HepG2 (cell line): ENCODE data around the gene DNAL4. TPM values are rescaled to one million over a fixed set of nuclear protein-coding genes. Genes with fewer than 3 reads are reported as not detected.

Experiments used
- ATAC-seq: fragments of 200-7000 bp; cut with Tn5 transposase; 3 replicates; pipeline ENCODE4 v1.9.1; 2020; ENCODE audit warnings: mild to moderate bottlenecking, moderate library complexity
- BruUV-seq: library from RNA; stranded (reverse); fragments of 400-500 nt; replicated peaks from 2 replicates; lab custom pipeline; 2021; lab: Mats Ljungman, UMichigan
- CTCF ChIA-PET: fragments of 300-600 bp; formaldehyde crosslinking; extraction: SDS; loops from one replicate; lab custom pipeline; 2021; ENCODE audit warnings: low total read pairs, inconsistent platforms, low intra/inter-chr PET ratio; lab: Yijun Ruan, JAX
- POLR2A ChIA-PET: fragments of 350-600 bp; sonication (Branson Sonifier 250); formaldehyde crosslinking; loops from one replicate; lab custom pipeline; 2020; ENCODE audit warnings: antibody characterized with exemption, inconsistent platforms; lab: Yijun Ruan, JAX
- DNase-seq: peaks from one replicate; pipeline ENCODE4 v3.0.0-alpha.2; 2015; ENCODE audit warnings: low spot score
- FAIRE-seq: peaks from 3 replicates; lab custom pipeline; 2011; peaks lifted over from hg19 to GRCh38; lab: Jason Lieb, UNC
- H2AFZ ChIP-seq: one replicate; pipeline ENCODE4 v1.6.1; 2011; ENCODE audit warnings: low read length, inconsistent platforms
- H3K27ac ChIP-seq: fragments of 300-600 bp; 3 replicates; pipeline ENCODE4 v1.8.0; 2011; ENCODE audit warnings: mixed run types, mild to moderate bottlenecking, mixed read lengths, low read length, inconsistent platforms; ENCODE audit not compliant: insufficient read depth; ENCODE audit errors: extremely low read length
- H3K27me3 ChIP-seq, 2 experiments: fragments of 200-600 bp in 1 of 2; 2 replicates in 1 of 2; 3 replicates in 1 of 2; pipeline versions ENCODE4 v1.6.0 to v1.8.0; 2011; ENCODE audit warnings: low read length in 2 of 2, mild to moderate bottlenecking in 2 of 2, moderate library complexity in 2 of 2, inconsistent platforms in 1 of 2; ENCODE audit not compliant: insufficient read depth in 2 of 2, control insufficient read depth in 1 of 2
- H3K36me3 ChIP-seq, 2 experiments: fragments of 200-600 bp in 1 of 2; replicated peaks in 1 of 2; 2 replicates in 1 of 2; 3 replicates in 1 of 2; pipeline versions ENCODE4 v1.5.1 to v1.8.0; 2011; ENCODE audit warnings: low read length in 2 of 2, inconsistent platforms in 1 of 2; ENCODE audit not compliant: insufficient read depth in 2 of 2, control insufficient read depth in 1 of 2
- H3K4me1 ChIP-seq: 2 replicates; pipeline ENCODE4 v1.5.1; 2012; ENCODE audit warnings: low read length, inconsistent platforms; ENCODE audit not compliant: insufficient read depth
- H3K4me2 ChIP-seq: 2 replicates; pipeline ENCODE4 v1.6.0; 2011; ENCODE audit warnings: low read depth, low read length, inconsistent platforms
- H3K4me3 ChIP-seq, 3 experiments: fragments of 200-600 bp in 1 of 3; sonication (generic), shearing (Covaris generic) in 1 of 3; replicated peaks in 1 of 3; 2 replicates each; pipeline ENCODE4 v1.5.1; 2011 to 2016; ENCODE audit warnings: low read length in 3 of 3, inconsistent platforms in 2 of 3, low read depth in 2 of 3, mild to moderate bottlenecking in 2 of 3, control low read depth in 1 of 3, mixed read lengths in 1 of 3; ENCODE audit not compliant: insufficient read depth in 1 of 3
- H3K79me2 ChIP-seq: one replicate; pipeline ENCODE4 v1.6.1; 2011; ENCODE audit warnings: low read length, inconsistent platforms; ENCODE audit not compliant: insufficient read depth
- H3K9ac ChIP-seq: 2 replicates; pipeline ENCODE4 v1.6.0; 2011; ENCODE audit warnings: mild to moderate bottlenecking, low read depth, low read length, inconsistent platforms; ENCODE audit not compliant: insufficient read depth
- H3K9me3 ChIP-seq: 2 replicates; pipeline ENCODE4 v1.5.1; 2012; ENCODE audit warnings: mild to moderate bottlenecking, low read length
- H4K20me1 ChIP-seq: 2 replicates; pipeline ENCODE4 v1.6.0; 2011; ENCODE audit warnings: inconsistent platforms, mild to moderate bottlenecking, low read length, moderate library complexity; ENCODE audit not compliant: insufficient read depth
- AKAP8 ChIP-seq: sonication (generic); formaldehyde crosslinking; IDR thresholded peaks from 2 replicates; pipeline ENCODE4 v1.5.1; 2020; ENCODE audit warnings: mild to moderate bottlenecking, missing genetic modification reagents
- ARNTL ChIP-seq: sonication (generic); formaldehyde crosslinking; IDR thresholded peaks from 2 replicates; pipeline ENCODE4 v1.4.0; 2020; ENCODE audit warnings: mild to moderate bottlenecking, missing genetic modification reagents
- CCDC6 ChIP-seq: sonication (generic); formaldehyde crosslinking; IDR thresholded peaks from 2 replicates; pipeline ENCODE4 v1.8.1; 2022; ENCODE audit warnings: mild to moderate bottlenecking, missing genetic modification reagents, moderate library complexity
- CEBPG ChIP-seq: IDR thresholded peaks from 2 replicates; pipeline ENCODE4 v1.6.1; 2016
- CENPT ChIP-seq: sonication (generic); formaldehyde crosslinking; IDR thresholded peaks from 2 replicates; pipeline ENCODE4 v1.8.0; 2022; ENCODE audit warnings: low read depth, mild to moderate bottlenecking, moderate library complexity, missing genetic modification reagents
- CENPX ChIP-seq: sonication (generic); formaldehyde crosslinking; IDR thresholded peaks from 2 replicates; pipeline ENCODE4 v1.9.0; 2021; ENCODE audit warnings: mild to moderate bottlenecking, missing genetic modification reagents, moderate library complexity
- EED ChIP-seq: sonication (generic); formaldehyde crosslinking; IDR thresholded peaks from 2 replicates; pipeline ENCODE4 v1.5.0; 2020; ENCODE audit warnings: mild to moderate bottlenecking, missing genetic modification reagents
- FOXK2 ChIP-seq: fragments of 450-650 bp; IDR thresholded peaks from 2 replicates; pipeline ENCODE4 v1.6.1; 2016
- HDAC6 ChIP-seq: fragments of 200-600 bp; sonication (generic); IDR thresholded peaks from 2 replicates; pipeline ENCODE4 v1.7.0; 2017; ENCODE audit warnings: mild to moderate bottlenecking, antibody characterized with exemption, low read length, low read depth
- RXRA ChIP-seq: sonication (generic); formaldehyde crosslinking; IDR thresholded peaks from 2 replicates; pipeline ENCODE4 v1.5.1; 2020; ENCODE audit warnings: missing genetic modification reagents
- SMARCE1 ChIP-seq: fragments of 450-650 bp; IDR thresholded peaks from 2 replicates; pipeline ENCODE4 v1.6.1; 2017; ENCODE audit warnings: borderline replicate concordance
- ZNF136 ChIP-seq: sonication (generic); formaldehyde crosslinking; IDR thresholded peaks from 2 replicates; pipeline ENCODE4 v1.8.1; 2022; ENCODE audit warnings: low read depth, mild to moderate bottlenecking, moderate library complexity, missing genetic modification reagents
- ZNF256 ChIP-seq: sonication (generic); formaldehyde crosslinking; conservative IDR thresholded peaks from 2 replicates; pipeline ENCODE4 v1.4.0; 2020; ENCODE audit warnings: missing genetic modification reagents
- ZNF761 ChIP-seq: sonication (generic); formaldehyde crosslinking; conservative IDR thresholded peaks from 2 replicates; pipeline ENCODE4 v1.4.0; 2020; ENCODE audit warnings: mild to moderate bottlenecking, missing genetic modification reagents
- ZNF878 ChIP-seq: sonication (generic); formaldehyde crosslinking; IDR thresholded peaks from 2 replicates; pipeline ENCODE4 v1.8.1; 2023; ENCODE audit warnings: mild to moderate bottlenecking, missing genetic modification reagents, moderate library complexity
- WGBS: methylation state at CpG from one replicate; pipeline ENCODE4 v1.1.6; 2017; ENCODE audit warnings: low lambda C conversion rate; 5-methylcytosine and 5-hydroxymethylcytosine counted together
- in situ Hi-C: cut with HindIII; loops from 2 replicates; pipeline ENCODE4 v1.10.0; 2017; ENCODE audit warnings: low pct_unique_long_range_greater_than_20kb; ENCODE audit not compliant: extremely low pct_ligation_motif_present
- intact Hi-C: fragments of 100-400 bp; cut with micrococcal nuclease; formaldehyde crosslinking; loops from one replicate; pipeline ENCODE4 v1.10.0; 2022; ENCODE audit not compliant: unreplicated experiment
- polyA plus RNA-seq, 8 experiments: library from polyadenylated mRNA; depleted of rRNA in 3 of 8; stranded (reverse) in 7 of 8; unstranded in 1 of 8; fragments of >200 nt; fragmentation: Illumina TruSeq in 4 of 8; extraction: Trizol in 4 of 8; gene quantifications; 2 replicates each; pipeline versions ENCODE4 v1.2.1 to v1.2.3, GENCODE V29; 2011 to 2016; ENCODE audit warnings: low read depth in 4 of 8, missing spikeins in 1 of 8, mixed read lengths in 1 of 8; ENCODE audit not compliant: insufficient read depth in 1 of 8
- total RNA-seq, 5 experiments: library from RNA; depleted of rRNA; stranded (reverse); fragments of >200 nt; fragmentation: Illumina TruSeq; extraction: Trizol; gene quantifications; 2 replicates each; pipeline ENCODE4 v1.2.3, GENCODE V29; 2016; ENCODE audit warnings: low read depth in 1 of 5
- TF ChIP-seq, protein P1 (sequence below): sonication (generic); formaldehyde crosslinking; IDR thresholded peaks from 2 replicates; pipeline ENCODE4 v1.4.0; 2020; ENCODE audit warnings: missing genetic modification reagents, mild to moderate bottlenecking, borderline replicate concordance
- TF ChIP-seq, protein P2 (sequence below): sonication (generic); formaldehyde crosslinking; IDR thresholded peaks from 2 replicates; pipeline ENCODE4 v1.5.0; 2020; ENCODE audit warnings: missing genetic modification reagents, mild to moderate bottlenecking, borderline replicate concordance
- TF ChIP-seq, protein P3 (sequence below), 2 experiments: sonication (generic) in 1 of 2; formaldehyde crosslinking in 1 of 2; IDR thresholded peaks; 2 replicates each; pipeline versions ENCODE4 v1.5.1 to v1.6.1; 2011 to 2020; ENCODE audit warnings: borderline replicate concordance in 1 of 2, low read depth in 1 of 2, low read length in 1 of 2, mild to moderate bottlenecking in 1 of 2, missing genetic modification reagents in 1 of 2, moderate library complexity in 1 of 2

Gene DNAL4
- total and polyA plus RNA-seq, 2 of the 13 experiments (the other 11 are each of a cell fraction or from before 2014, with no cell fraction given) = 8.0 to 10.7 TPM

DNA sequence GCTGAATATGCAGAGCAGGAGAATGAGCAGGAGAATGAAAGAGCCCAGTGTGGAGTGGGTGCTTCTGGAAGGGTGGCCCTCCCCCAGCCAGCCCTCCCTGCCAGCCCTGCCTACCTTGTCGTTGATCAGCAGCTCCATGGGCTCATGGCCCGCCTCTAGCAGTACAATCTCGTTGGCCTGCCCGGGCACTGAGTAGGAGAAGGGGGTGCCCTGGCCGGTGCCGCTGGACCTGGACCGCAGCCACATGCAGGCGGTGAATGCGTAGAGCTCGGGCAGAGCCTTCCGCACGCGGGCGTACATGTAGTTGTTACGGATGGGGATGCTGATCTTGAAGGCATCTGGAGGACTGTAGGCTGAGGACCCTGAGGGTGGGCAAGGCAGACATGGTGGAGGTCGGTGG lies 32.4 kb upstream of the DNAL4 start (continued):
- TF ChIP-seq, protein P1, sequence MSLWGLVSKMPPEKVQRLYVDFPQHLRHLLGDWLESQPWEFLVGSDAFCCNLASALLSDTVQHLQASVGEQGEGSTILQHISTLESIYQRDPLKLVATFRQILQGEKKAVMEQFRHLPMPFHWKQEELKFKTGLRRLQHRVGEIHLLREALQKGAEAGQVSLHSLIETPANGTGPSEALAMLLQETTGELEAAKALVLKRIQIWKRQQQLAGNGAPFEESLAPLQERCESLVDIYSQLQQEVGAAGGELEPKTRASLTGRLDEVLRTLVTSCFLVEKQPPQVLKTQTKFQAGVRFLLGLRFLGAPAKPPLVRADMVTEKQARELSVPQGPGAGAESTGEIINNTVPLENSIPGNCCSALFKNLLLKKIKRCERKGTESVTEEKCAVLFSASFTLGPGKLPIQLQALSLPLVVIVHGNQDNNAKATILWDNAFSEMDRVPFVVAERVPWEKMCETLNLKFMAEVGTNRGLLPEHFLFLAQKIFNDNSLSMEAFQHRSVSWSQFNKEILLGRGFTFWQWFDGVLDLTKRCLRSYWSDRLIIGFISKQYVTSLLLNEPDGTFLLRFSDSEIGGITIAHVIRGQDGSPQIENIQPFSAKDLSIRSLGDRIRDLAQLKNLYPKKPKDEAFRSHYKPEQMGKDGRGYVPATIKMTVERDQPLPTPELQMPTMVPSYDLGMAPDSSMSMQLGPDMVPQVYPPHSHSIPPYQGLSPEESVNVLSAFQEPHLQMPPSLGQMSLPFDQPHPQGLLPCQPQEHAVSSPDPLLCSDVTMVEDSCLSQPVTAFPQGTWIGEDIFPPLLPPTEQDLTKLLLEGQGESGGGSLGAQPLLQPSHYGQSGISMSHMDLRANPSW (CRISPR knock-in tag) = no peak
- TF ChIP-seq, all 625 proteins: peak for 0

DNA sequence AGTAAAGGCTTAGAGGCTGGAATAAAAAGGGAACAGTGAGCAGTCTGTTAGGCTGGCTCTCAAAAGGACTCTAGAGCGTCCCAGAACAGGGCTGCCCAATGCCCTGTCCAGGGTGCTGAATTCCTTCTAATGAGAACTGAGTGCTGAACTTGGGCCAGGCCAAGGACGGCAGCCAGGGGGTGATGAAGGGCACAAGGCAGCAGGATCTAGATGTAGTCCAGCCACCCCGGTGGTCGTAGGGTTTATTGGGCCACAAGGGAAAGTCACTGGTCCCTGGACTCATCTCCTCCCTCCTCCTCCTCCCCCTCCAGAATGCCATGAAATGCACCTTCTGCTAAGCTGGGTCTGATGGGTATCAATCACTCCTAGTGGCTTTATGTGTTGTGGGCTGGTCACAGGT lies 30.6 kb upstream of the DNAL4 start:
- H3K9ac ChIP-seq = no peak overlapping the region
- DNase-seq = peak; percentile 73
- CTCF ChIA-PET = no interaction called here
- TF ChIP-seq CCDC6 (CRISPR knock-in tag) = no peak
- 0 out of 2 replicates have a peak, but pooled peaks have one; percentile 27 for TF ChIP-seq RXRA (CRISPR knock-in tag)
- no peak for TF ChIP-seq EED (CRISPR knock-in tag)
- no peak for TF ChIP-seq SMARCE1
- TF ChIP-seq CENPX (CRISPR knock-in tag) = no peak
- TF ChIP-seq ZNF761 (CRISPR knock-in tag) = no peak
- TF ChIP-seq ZNF878 = no peak
- no peak for TF ChIP-seq CENPT (CRISPR knock-in tag)
- TF ChIP-seq CEBPG (CRISPR knock-in tag) = no peak
- TF ChIP-seq ARNTL (CRISPR knock-in tag) = peak; percentile 67; the same call in 1 of the 2 replicates
- TF ChIP-seq ZNF256 (CRISPR knock-in tag) = 0 out of 2 replicates have a peak, but pooled peaks have one; percentile 73
- no peak for TF ChIP-seq FOXK2
- TF ChIP-seq, protein P2, sequence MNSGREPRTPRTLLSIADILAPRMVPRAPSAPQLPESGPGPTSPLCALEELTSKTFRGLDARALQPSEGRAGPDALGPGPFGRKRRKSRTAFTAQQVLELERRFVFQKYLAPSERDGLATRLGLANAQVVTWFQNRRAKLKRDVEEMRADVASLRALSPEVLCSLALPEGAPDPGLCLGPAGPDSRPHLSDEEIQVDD (CRISPR knock-in tag) = no peak
- TF ChIP-seq HDAC6 = no peak
- TF ChIP-seq ZNF136 = no peak
- TF ChIP-seq, protein P3, sequence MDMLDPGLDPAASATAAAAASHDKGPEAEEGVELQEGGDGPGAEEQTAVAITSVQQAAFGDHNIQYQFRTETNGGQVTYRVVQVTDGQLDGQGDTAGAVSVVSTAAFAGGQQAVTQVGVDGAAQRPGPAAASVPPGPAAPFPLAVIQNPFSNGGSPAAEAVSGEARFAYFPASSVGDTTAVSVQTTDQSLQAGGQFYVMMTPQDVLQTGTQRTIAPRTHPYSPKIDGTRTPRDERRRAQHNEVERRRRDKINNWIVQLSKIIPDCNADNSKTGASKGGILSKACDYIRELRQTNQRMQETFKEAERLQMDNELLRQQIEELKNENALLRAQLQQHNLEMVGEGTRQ (IDR thresholded peaks at IDR 0.05; ENCODE audit: low read depth, low read length) = no peak
- TF ChIP-seq, protein P3 (CRISPR knock-in tag; IDR thresholded peaks at IDR 0.05; ENCODE audit: borderline replicate concordance) = no peak
- TF ChIP-seq AKAP8 (CRISPR knock-in tag) = no peak

More for the DNA sequence above, 30.6 kb upstream of the DNAL4 start:
- 17% methylated on average over 1 of the region's 4 CpGs for WGBS
- H3K27me3 ChIP-seq = no peaks in the 10 kb centered on the region
- H3K9me3 ChIP-seq = no peaks in the 10 kb centered on the region
- H2AFZ ChIP-seq = no peak overlapping the region
- no peak overlapping the region for H3K4me2 ChIP-seq
- FAIRE-seq (peak; percentile 47), ATAC-seq (peak; percentile 88)
- intact Hi-C loops = no loop called here
- H3K27ac ChIP-seq = no peak overlapping the region
- POLR2A ChIA-PET = no interaction called here
- no peaks in the 10 kb centered on the region for H3K79me2 ChIP-seq
- H3K4me1 ChIP-seq = no peaks in the 10 kb centered on the region
- no TSS peak for BruUV-seq
- no peak overlapping the region for H3K4me3 ChIP-seq
- in situ Hi-C loops = no loop called here
- H4K20me1 ChIP-seq = no peaks in the 10 kb centered on the region
- no peaks in the 10 kb centered on the region for H3K36me3 ChIP-seq
